Measurements from ENCODE around the gene EHD2.
A peak's percentile ranks its signal among the peaks of the same experiment; 100 is the strongest.
"Not testable (repeated sequence)": the region's sequence is repeated elsewhere in the genome, so short reads cannot be mapped to it uniquely, and the experiment has no call there.

EHD2 gene

DNA sequence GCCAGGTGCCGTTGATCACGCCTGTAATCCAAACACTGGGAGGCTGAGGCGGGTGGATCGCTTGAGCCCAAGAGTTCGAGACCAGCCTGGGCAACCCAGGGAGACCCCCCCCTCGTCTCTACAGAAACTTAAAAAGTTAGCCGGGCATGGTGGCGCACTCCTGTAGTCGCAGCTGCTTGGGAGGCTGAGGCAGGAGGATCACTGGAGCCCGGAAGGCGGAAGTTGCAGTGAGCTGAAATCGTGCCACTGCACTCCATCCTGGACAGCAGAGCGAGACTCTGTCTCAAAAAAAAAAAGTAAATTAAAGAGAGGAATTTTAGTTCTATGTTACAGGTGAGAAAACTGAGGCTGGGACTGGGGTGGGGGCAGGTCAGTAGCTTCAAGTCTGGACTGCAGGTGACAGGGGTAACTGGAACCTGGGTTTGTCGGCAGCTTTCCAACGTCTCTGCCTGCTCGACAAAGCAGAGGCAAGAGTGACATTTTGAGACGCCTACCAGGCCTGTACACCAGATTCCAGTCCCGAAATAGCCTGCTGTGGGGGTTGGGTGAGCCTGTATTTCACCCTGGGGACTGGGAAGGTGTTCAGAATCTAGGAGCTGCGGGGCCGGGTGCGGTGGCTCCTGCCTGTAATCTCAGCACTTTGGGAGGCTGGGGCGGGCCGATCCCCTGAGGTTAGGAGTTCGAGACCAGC lies 66.4 kb downstream of the EHD2 start:
- CTCF ChIA-PET: no interaction called here
- H3K27ac ChIP-seq: peak overlapping the region; percentile 85
- POLR2A ChIA-PET (ENCODE audit: low non-redundant PET): no interaction called here
- no peak for DNase-seq (ENCODE audit: low spot score)
- TF ChIP-seq, protein P1, sequence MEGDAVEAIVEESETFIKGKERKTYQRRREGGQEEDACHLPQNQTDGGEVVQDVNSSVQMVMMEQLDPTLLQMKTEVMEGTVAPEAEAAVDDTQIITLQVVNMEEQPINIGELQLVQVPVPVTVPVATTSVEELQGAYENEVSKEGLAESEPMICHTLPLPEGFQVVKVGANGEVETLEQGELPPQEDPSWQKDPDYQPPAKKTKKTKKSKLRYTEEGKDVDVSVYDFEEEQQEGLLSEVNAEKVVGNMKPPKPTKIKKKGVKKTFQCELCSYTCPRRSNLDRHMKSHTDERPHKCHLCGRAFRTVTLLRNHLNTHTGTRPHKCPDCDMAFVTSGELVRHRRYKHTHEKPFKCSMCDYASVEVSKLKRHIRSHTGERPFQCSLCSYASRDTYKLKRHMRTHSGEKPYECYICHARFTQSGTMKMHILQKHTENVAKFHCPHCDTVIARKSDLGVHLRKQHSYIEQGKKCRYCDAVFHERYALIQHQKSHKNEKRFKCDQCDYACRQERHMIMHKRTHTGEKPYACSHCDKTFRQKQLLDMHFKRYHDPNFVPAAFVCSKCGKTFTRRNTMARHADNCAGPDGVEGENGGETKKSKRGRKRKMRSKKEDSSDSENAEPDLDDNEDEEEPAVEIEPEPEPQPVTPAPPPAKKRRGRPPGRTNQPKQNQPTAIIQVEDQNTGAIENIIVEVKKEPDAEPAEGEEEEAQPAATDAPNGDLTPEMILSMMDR (conservative IDR thresholded peaks at IDR 0.05; ENCODE audit: low read depth): no peak

DNA sequence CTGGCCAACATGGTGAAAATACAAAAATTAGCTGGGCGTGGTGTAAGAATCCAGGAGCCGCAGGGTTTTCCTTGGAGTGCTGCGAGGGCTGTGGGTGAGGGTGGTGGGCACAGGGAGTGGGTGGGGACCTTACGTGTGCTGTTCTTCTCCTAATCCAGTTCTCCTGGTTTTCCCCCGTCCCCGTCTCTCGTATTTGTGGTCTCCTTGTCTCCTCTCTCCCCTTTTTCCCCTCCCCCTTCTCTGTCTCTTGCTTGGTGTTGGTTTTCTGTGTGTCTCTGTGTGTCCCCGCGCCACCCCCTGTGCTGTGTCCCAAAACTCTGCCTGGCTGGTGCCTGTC lies 67.0 kb downstream of the EHD2 start:
- peak overlapping the region; percentile 85 for H3K27ac ChIP-seq
- TF ChIP-seq, protein P1 (conservative IDR thresholded peaks at IDR 0.05; ENCODE audit: low read depth): no peak
- no peak for DNase-seq (ENCODE audit: low spot score)
- ChIA-PET CTCF (no interaction called here), POLR2A (ENCODE audit: low non-redundant PET) (no interaction called here)

DNA sequence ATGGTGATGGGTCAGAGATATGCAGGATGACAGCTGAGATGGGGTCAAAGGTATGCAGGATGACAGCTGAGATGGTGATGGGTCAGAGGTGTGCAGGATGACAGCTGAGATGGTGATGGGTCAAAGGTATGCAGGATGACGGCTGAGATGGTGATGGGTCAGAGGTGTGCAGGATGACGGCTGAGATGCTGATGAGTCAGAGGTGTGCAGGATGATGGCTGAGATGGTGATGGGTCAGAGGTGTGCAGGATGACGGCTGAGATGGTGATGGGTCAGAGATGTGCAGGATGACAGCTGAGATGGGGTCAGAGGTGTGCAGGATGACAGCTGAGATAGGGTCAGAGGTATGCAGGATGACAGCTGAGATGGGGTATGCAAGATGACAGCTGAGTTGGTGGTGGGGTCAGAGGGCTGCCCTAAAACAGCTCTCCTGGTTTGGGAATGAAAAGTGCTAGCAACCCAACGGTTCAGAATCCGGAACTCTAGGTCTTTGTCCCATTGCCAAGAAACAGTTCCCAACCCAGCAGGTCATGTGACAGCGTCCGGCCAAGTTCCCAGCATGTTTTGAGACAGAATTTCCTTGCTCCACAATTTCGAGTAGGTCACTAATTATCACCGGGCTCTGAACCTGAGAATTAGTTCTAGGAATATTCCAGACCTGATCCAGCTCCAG lies 68.5 kb downstream of the EHD2 start:
- POLR2A ChIA-PET (ENCODE audit: low non-redundant PET): no interaction called here
- H3K27ac ChIP-seq: peak overlapping the region; percentile 85
- CTCF ChIA-PET: interaction anchor here (0.6 to 0.7 kb wide), 3 partner anchors 39 to 485 kb away, joined by 4 to 5 read pairs (median 5); no protein-coding TSS in a partner anchor
- TF ChIP-seq, protein P1 (conservative IDR thresholded peaks at IDR 0.05; ENCODE audit: low read depth): no peak
- DNase-seq (ENCODE audit: low spot score): no peak

DNA sequence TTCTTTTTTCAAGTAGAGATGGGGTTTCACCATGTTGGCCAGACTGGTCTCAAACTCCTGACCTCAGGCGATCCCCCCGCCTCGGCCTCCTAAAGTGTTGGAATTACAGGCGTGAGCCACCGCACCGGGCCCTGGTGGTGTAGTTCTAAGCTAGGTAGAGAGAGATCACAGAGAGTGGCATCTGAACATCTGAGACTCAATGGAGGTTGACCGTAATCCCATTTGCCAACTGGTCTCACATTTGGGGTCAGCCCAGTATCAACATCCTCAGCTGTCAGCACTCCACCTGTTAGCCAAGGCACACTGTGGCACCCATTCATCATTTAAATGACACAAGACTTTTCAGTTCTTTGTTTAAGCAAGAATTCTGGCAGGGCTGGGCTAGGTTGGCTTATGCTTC lies 73.3 kb downstream of the EHD2 start:
- CTCF ChIA-PET: no interaction called here
- TF ChIP-seq, protein P1 (conservative IDR thresholded peaks at IDR 0.05; ENCODE audit: low read depth): no peak
- H3K27ac ChIP-seq: no peak overlapping the region
- DNase-seq (ENCODE audit: low spot score): no peak
- POLR2A ChIA-PET (ENCODE audit: low non-redundant PET): interaction anchor here (0.5 kb wide), 1 partner anchor 19 kb away, joined by 7 read pairs; no protein-coding TSS in a partner anchor

DNA sequence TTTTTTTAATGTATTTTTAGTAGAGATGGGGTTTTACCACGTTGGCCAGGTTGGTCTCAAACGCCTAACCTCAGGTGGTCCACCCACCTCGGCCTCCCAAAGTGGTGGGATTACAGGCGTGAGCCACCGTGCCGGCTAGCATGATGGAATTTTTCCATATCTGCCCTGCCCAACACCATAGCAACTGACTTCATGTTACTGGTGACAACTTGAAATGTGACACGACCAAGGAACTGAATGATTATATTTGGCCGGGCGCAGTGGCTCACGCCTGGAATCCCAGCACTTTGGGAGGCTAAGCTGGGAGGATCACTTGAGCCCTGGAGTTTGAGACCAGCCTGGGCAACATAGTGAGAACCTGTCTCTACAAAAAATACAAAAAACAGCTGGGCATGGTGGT lies 74.1 kb downstream of the EHD2 start:
- H3K27ac ChIP-seq; DNase-seq (ENCODE audit: low spot score); CTCF ChIA-PET: not testable (repeated sequence)
- POLR2A ChIA-PET (ENCODE audit: low non-redundant PET): interaction anchor here (0.6 to 0.7 kb wide), 2 partner anchors 25 to 158 kb away, joined by 4 to 6 read pairs; no protein-coding TSS in a partner anchor

DNA sequence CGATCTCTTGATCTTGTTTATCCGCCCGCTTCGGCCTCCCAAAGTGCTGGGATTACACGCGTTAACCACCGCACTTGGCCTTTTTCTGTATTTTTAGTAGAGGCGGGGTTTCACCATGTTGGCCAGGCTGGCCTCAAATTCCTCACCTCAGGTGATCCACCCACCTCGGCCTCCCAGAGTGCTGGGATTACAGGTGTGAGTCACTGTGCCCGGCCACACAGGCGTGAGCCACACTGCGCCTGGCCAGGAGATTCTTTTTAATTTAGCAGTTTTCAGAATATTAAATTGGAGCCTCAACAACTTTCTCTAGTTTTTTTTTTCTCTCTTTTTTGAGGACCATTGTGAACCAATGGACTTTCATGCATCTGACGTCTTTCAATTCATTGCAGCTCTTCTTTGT lies 76.6 kb downstream of the EHD2 start:
- peak overlapping the region; percentile 35 for H3K27ac ChIP-seq
- ChIA-PET CTCF (interaction anchor here (0.6 to 1.6 kb wide), 9 partner anchors 10 to 1618 kb away, joined by 3 to 6 read pairs (median 3); no protein-coding TSS in a partner anchor), POLR2A (ENCODE audit: low non-redundant PET) (interaction anchor here (0.7 kb wide), 1 partner anchor 24 kb away, joined by 4 read pairs; no protein-coding TSS in a partner anchor)
- peak; percentile 31 for DNase-seq (ENCODE audit: low spot score)

DNA sequence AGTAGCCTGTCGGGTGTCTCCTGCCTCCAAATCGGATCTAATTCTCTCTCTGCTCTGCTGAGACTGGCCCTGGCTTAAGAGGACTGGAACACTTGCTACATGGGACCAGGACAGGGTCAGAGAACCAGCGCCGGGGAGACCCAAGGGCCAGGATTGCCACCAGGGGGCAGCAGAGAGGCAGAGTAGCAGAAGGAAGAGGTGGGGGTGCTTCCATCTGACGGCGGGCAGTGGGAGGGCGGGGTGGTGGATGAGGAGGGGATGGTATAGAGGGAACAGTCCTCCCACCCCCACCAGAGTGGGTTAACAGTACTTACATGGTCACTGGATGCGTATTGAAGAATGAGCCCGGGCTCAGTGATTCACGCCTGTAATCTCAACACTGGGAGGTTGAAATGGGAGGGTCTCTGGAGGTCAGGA lies 77.2 kb downstream of the EHD2 start:
- TF ChIP-seq, protein P1 (conservative IDR thresholded peaks at IDR 0.05; ENCODE audit: low read depth): peak; percentile 87
- peak; percentile 75 for DNase-seq (ENCODE audit: low spot score)
- CTCF ChIA-PET: interaction anchor here (0.6 to 1.6 kb wide), 9 partner anchors 9 to 532 kb away, joined by 3 to 6 read pairs (median 3); no protein-coding TSS in a partner anchor
- POLR2A ChIA-PET (ENCODE audit: low non-redundant PET): interaction anchor here (0.7 kb wide), 1 partner anchor 25 kb away, joined by 4 read pairs; no protein-coding TSS in a partner anchor
- peak overlapping the region; percentile 35; the same call in 1 of the 2 replicates for H3K27ac ChIP-seq
